K562 (cell line): Measurements from ENCODE around the gene PGAP3. TPM values are rescaled to one million over a fixed set of nuclear protein-coding genes. Genes with fewer than 3 reads are reported as not detected.

Source experiments
- ATAC-seq: fragments of 200-7000 bp; cut with Tn5 transposase; 3 replicates; pipeline ENCODE4 v1.9.1; 2020; ENCODE audit warnings: moderate library complexity
- BruUV-seq: library from RNA; stranded (reverse); fragments of 400-500 nt; replicated peaks from 2 replicates; lab custom pipeline; 2021; lab: Mats Ljungman, UMichigan
- CTCF ChIA-PET: fragments of 300-600 bp; formaldehyde crosslinking; extraction: SDS; loops from one replicate; lab custom pipeline; 2021; ENCODE audit warnings: low intra/inter-chr PET ratio; lab: Yijun Ruan, JAX
- POLR2A ChIA-PET: fragments of 300-600, 350-650 bp; sonication (Branson Sonifier 250); formaldehyde crosslinking; extraction: SDS; loops from one replicate; lab custom pipeline; 2021; ENCODE audit warnings: antibody characterized with exemption, inconsistent platforms; lab: Yijun Ruan, JAX
- DNase-seq, 4 experiments: peaks; one replicate each; pipeline versions ENCODE4 v3.0.0 to v3.0.0-alpha.2; 2011 to 2018; ENCODE audit warnings: low spot score in 3 of 4, mixed read lengths in 3 of 4; ENCODE audit errors: extremely low read depth in 1 of 4
- FAIRE-seq: peaks from 2 replicates; lab custom pipeline; 2011; peaks lifted over from hg19 to GRCh38; lab: Jason Lieb, UNC
- H2AFZ ChIP-seq: 2 replicates; pipeline ENCODE4 v1.6.0; 2011; ENCODE audit warnings: low read depth, low read length, control low read depth, inconsistent platforms
- H3K27ac ChIP-seq: fragments of 200-600 bp; 3 replicates; pipeline ENCODE4 v1.8.0; 2011; ENCODE audit warnings: low read depth, mild to moderate bottlenecking, control low read depth, inconsistent platforms, low read length, moderate library complexity, mixed read lengths; ENCODE audit errors: extremely low read depth
- H3K27me3 ChIP-seq, 2 experiments: fragments of 300-600 bp in 1 of 2; 2 replicates in 1 of 2; 3 replicates in 1 of 2; pipeline versions ENCODE4 v1.6.0 to v1.8.0; 2011; ENCODE audit warnings: inconsistent platforms in 2 of 2, low read length in 2 of 2, mild to moderate bottlenecking in 1 of 2, mixed read lengths in 1 of 2, moderate library complexity in 1 of 2; ENCODE audit not compliant: control insufficient read depth in 2 of 2, insufficient read depth in 2 of 2
- H3K36me3 ChIP-seq: fragments of 300-600 bp; 3 replicates; pipeline ENCODE4 v1.8.0; 2011; ENCODE audit warnings: mild to moderate bottlenecking, low read length, inconsistent platforms; ENCODE audit not compliant: control insufficient read depth, insufficient read depth
- H3K4me1 ChIP-seq, 2 experiments: fragments of 200-600 bp in 1 of 2; replicated peaks in 1 of 2; 2 replicates in 1 of 2; 3 replicates in 1 of 2; pipeline versions ENCODE4 v1.5.1 to v1.8.0; 2011; ENCODE audit warnings: inconsistent platforms in 2 of 2, low read length in 2 of 2, mild to moderate bottlenecking in 1 of 2, mixed read lengths in 1 of 2, moderate library complexity in 1 of 2; ENCODE audit not compliant: control insufficient read depth in 2 of 2, insufficient read depth in 2 of 2
- H3K4me2 ChIP-seq: 2 replicates; pipeline ENCODE4 v1.6.1; 2011; ENCODE audit warnings: low read length, control low read depth, inconsistent platforms, mixed read lengths; ENCODE audit not compliant: insufficient read depth
- H3K4me3 ChIP-seq: fragments of 200-600 bp; sonication (generic), shearing (Covaris generic); 2 replicates; pipeline ENCODE4 v1.5.1; 2016; ENCODE audit warnings: control low read depth, inconsistent platforms
- H3K79me2 ChIP-seq: fragments of 200-600 bp; 3 replicates; pipeline ENCODE4 v1.8.0; 2011; ENCODE audit warnings: low read length, inconsistent platforms; ENCODE audit not compliant: control insufficient read depth, insufficient read depth
- H3K9ac ChIP-seq, 2 experiments: 2 replicates each; pipeline versions ENCODE4 v1.6.0 to v1.6.1; 2011; ENCODE audit warnings: low read depth in 2 of 2, low read length in 2 of 2, control low read depth in 1 of 2, inconsistent platforms in 1 of 2, mild to moderate bottlenecking in 1 of 2, mixed read lengths in 1 of 2; ENCODE audit not compliant: insufficient read depth in 1 of 2
- H3K9me1 ChIP-seq: one replicate; pipeline ENCODE4 v1.6.0; 2011; ENCODE audit warnings: inconsistent platforms, mild to moderate bottlenecking, low read length, moderate library complexity; ENCODE audit not compliant: control insufficient read depth, insufficient read depth
- H3K9me3 ChIP-seq: replicated peaks from 2 replicates; pipeline ENCODE4 v1.5.1; 2011; ENCODE audit warnings: low read depth, low read length, inconsistent platforms; ENCODE audit not compliant: control insufficient read depth, insufficient read depth
- H4K20me1 ChIP-seq: replicated peaks from 2 replicates; pipeline ENCODE4 v1.6.1; 2011; ENCODE audit warnings: low read length, inconsistent platforms, mixed read lengths; ENCODE audit not compliant: control insufficient read depth, insufficient read depth
- HNRNPLL ChIP-seq: fragments of 200-400 bp; formaldehyde crosslinking; IDR thresholded peaks from 2 replicates; pipeline ENCODE4 v1.6.1; 2017; ENCODE audit warnings: low read length, low read depth, mild to moderate bottlenecking; ENCODE audit not compliant: poor library complexity, severe bottlenecking
- NFE2 ChIP-seq: IDR thresholded peaks from 2 replicates; pipeline ENCODE4 v1.6.1; 2014; ENCODE audit warnings: antibody characterized with exemption, low read depth
- UBTF ChIP-seq, 2 experiments: IDR thresholded peaks; 2 replicates each; pipeline ENCODE4 v1.6.1; 2012; ENCODE audit warnings: improper control_type of control experiment in 2 of 2, low read depth in 2 of 2, low read length in 2 of 2, borderline replicate concordance in 1 of 2
- YBX1 ChIP-seq: fragments of 450-650 bp; IDR thresholded peaks from 2 replicates; pipeline ENCODE4 v1.7.1; 2016; ENCODE audit warnings: mild to moderate bottlenecking
- YY1 ChIP-seq, 3 experiments: IDR thresholded peaks; 2 replicates each; pipeline ENCODE4 v1.6.1; 2011; ENCODE audit warnings: low read length in 2 of 3, mild to moderate bottlenecking in 2 of 3, moderate library complexity in 2 of 3, borderline replicate concordance in 1 of 3, control low read depth in 1 of 3, low read depth in 1 of 3; ENCODE audit not compliant: insufficient read depth in 3 of 3, insufficient replicate concordance in 2 of 3, control insufficient read depth in 1 of 3, insufficient read length in 1 of 3; ENCODE audit errors: extremely low read depth in 1 of 3
- ZNF780A ChIP-seq: fragments of 250-450 bp; sonication (Bioruptor Pico); IDR thresholded peaks from 2 replicates; pipeline ENCODE4 v1.5.0; 2021; ENCODE audit warnings: mild to moderate bottlenecking
- WGBS: fragments of 100-300 bp; shearing (Covaris generic); methylation state at CpG from one replicate; pipeline ENCODE4 v1.1.6; 2016; ENCODE audit warnings: low coverage, mixed read lengths; ENCODE audit not compliant: insufficient coverage; ENCODE audit errors: missing lambda C conversion rate; 5-methylcytosine and 5-hydroxymethylcytosine counted together
- in situ Hi-C: fragments of 300-500 bp; cut with MboI; formaldehyde crosslinking; loops from 4 replicates; pipeline ENCODE4 v1.15.0; 2018; ENCODE audit warnings: inconsistent platforms, mixed read lengths
- intact Hi-C: fragments of 100-400 bp; cut with micrococcal nuclease; formaldehyde crosslinking; loops from 2 replicates; pipeline ENCODE4 v1.14.2; 2022
- polyA plus RNA-seq, 8 experiments: library from polyadenylated mRNA; depleted of rRNA in 4 of 8; stranded (reverse) in 5 of 8; unstranded in 3 of 8; fragments of >200 nt; fragmentation: Nextera tagmentation in 2 of 8; fragmentation: Illumina TruSeq in 1 of 8; extraction: Ambion mirVana in 2 of 8; extraction: Trizol in 1 of 8; gene quantifications; 2 replicates each; pipeline versions ENCODE4 v1.2.1 to v1.2.3, GENCODE V29; 2011 to 2014; ENCODE audit warnings: inconsistent platforms in 1 of 8, missing spikeins in 1 of 8
- total RNA-seq, 7 experiments: library from RNA; depleted of rRNA in 6 of 7; stranded (reverse); fragments of >200 nt in 6 of 7; fragmentation: Illumina TruSeq in 2 of 7; extraction: Trizol in 2 of 7; gene quantifications; 2 replicates each; pipeline versions ENCODE4 v1.2.1 to v1.2.3, GENCODE V29; 2011 to 2021; ENCODE audit warnings: low replicate concordance in 1 of 7

PGAP3 gene
- total and polyA plus RNA-seq, 9 of the 15 experiments (the other 6 are each of a cell fraction or from before 2014, with no cell fraction given), result 0.38 to 9.4 (median 4.5) TPM

- FAIRE-seq, result peak; percentile 54
- Histone ChIP-seq H3K9ac (peak overlapping the region; percentile 86 to 96), H3K79me2 (peaks cover 63% of the 10 kb centered on the region), H3K9me1 (no peaks in the 10 kb centered on the region), H3K4me2 (peak overlapping the region; percentile 94), H3K36me3 (peaks cover 11% of the 10 kb centered on the region; the same call in 2 of the 3 replicates), H4K20me1 (peaks cover 26% of the 10 kb centered on the region), H2AFZ (no peak overlapping the region), H3K4me3 (peak overlapping the region; percentile 78), H3K27me3 (no peaks in the 10 kb centered on the region), H3K27ac (peak overlapping the region; percentile 31; the same call in 2 of the 3 replicates), H3K4me1 (peaks cover 63 to 68% of the 10 kb centered on the region in 2 experiments)
- peak in 1 of 4 experiments; percentile 64 for DNase-seq
- CTCF ChIA-PET, result no interaction called here
- intact Hi-C loops (no loop called here), in situ Hi-C loops (no loop called here)
- BruUV-seq, result no TSS peak
- ATAC-seq, result no peak
- WGBS, result 21% methylated on average over 7 of the region's 7 CpGs
- TF ChIP-seq NFE2, result peak; percentile 24; the same call in 1 of the 2 replicates
- TF ChIP-seq ZNF780A (CRISPR knock-in tag), result no peak
- TF ChIP-seq YY1 (IDR thresholded peaks at IDR 0.05; ENCODE audit: borderline replicate concordance in 1 of 3, control insufficient read depth in 1 of 3, extremely low read depth in 1 of 3, insufficient read depth in 3 of 3, insufficient read length in 1 of 3, insufficient replicate concordance in 2 of 3, low read depth in 1 of 3, low read length in 2 of 3), result peak in 1 of 3 experiments; percentile 8
- TF ChIP-seq HNRNPLL, result peak; percentile 86
- TF ChIP-seq UBTF (IDR thresholded peaks at IDR 0.05; ENCODE audit: borderline replicate concordance in 1 of 2, low read depth in 2 of 2, low read length in 2 of 2), result 0 out of 4 replicates have a peak, but pooled peaks of 1 of the 2 experiments have one; percentile 32
- no peak for TF ChIP-seq YBX1
- TF ChIP-seq, all 486 proteins: peak for 4
- POLR2A ChIA-PET, result interaction anchor here (0.6 to 1.9 kb wide), 8 partner anchors 9 to 996 kb away, joined by 3 to 9 read pairs (median 3); no protein-coding TSS in a partner anchor
- no peaks in the 10 kb centered on the region for H3K9me3 ChIP-seq
Observed at GRCh38 chr17:39638317-39638716, 49.5 kb downstream of the PGAP3 start.
